ENCODE data around the gene ZDHHC1. TPM values are rescaled to one million over a fixed set of nuclear protein-coding genes. Genes with fewer than 3 reads are reported as not detected.

The ZDHHC1 gene
- polyA plus RNA-seq, 3 donors = 3.3 to 14.2 (median 6.0) TPM

DNA sequence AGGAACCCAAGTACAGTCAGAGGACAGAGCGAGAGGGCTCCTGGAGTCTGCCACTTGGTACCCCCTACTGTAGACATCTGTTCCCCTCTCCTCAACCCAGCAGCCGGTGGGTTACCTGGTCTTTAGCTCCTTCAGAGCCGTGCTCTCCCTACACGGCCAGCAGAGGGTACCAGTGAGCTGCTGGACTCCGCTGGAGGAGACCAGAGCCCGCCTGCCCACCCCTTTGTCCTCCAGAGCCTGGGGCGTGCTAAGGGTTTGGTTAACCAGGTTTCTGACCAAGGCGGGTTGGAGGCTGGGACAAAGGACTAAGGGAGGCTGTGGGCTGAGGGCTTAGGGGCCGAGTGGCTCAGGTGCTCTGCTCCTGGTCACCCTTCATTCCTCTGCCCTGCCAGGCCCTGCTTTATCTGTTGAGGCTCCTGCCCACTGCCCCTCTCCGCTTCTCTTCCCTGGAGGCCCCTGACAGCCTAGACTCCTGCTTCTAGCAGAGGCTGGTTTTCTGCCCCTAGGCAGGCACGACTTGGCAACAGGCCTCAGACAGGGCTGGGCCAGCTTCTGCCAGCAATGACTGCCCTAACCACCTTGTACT is 12.0 kb upstream of the ZDHHC1 start:
- H3K4me3 Mint-ChIP-seq = peak overlapping the region in 1 of 2 donors; percentile 76
- no peaks in the 10 kb centered on the region for H3K79me2 ChIP-seq (ENCODE audit: insufficient read depth, low read length)
- peaks cover 22 to 62% of the 10 kb centered on the region in 2 donors for H3K27me3 ChIP-seq (ENCODE audit: control insufficient read depth in 2 of 2, insufficient read depth in 2 of 2, low read length in 2 of 2)
- no peak overlapping the region for H3K9ac ChIP-seq (ENCODE audit: insufficient read depth, low read length, poor library complexity, severe bottlenecking)
- H4K20me1 ChIP-seq (ENCODE audit: insufficient read depth, low read length) = peaks cover 45% of the 10 kb centered on the region
- H3K36me3 Mint-ChIP-seq = peaks cover 9 to 12% of the 10 kb centered on the region in 2 donors
- H3K9me3 Mint-ChIP-seq = peaks cover 0 to 21% (median 3%) of the 10 kb centered on the region in 7 donors
- H3K9me3 ChIP-seq (replicated peaks in 1 of 2; ENCODE audit: control insufficient read depth in 1 of 2, insufficient read depth in 1 of 2, low read length in 2 of 2) = peaks cover 0 to 9% of the 10 kb centered on the region in 2 donors
- no peaks in the 10 kb centered on the region for H3K36me3 ChIP-seq (replicated peaks in 1 of 2; ENCODE audit: control insufficient read depth in 1 of 2, insufficient read depth in 2 of 2, low read length in 2 of 2)
- DNase-seq = peak; percentile 43 to 61 (median 58)
- peaks cover 56 to 77% (median 58%) of the 10 kb centered on the region in 3 donors for H3K27me3 Mint-ChIP-seq (ENCODE audit: low read depth in 3 of 3)
- TF ChIP-seq, protein P1, sequence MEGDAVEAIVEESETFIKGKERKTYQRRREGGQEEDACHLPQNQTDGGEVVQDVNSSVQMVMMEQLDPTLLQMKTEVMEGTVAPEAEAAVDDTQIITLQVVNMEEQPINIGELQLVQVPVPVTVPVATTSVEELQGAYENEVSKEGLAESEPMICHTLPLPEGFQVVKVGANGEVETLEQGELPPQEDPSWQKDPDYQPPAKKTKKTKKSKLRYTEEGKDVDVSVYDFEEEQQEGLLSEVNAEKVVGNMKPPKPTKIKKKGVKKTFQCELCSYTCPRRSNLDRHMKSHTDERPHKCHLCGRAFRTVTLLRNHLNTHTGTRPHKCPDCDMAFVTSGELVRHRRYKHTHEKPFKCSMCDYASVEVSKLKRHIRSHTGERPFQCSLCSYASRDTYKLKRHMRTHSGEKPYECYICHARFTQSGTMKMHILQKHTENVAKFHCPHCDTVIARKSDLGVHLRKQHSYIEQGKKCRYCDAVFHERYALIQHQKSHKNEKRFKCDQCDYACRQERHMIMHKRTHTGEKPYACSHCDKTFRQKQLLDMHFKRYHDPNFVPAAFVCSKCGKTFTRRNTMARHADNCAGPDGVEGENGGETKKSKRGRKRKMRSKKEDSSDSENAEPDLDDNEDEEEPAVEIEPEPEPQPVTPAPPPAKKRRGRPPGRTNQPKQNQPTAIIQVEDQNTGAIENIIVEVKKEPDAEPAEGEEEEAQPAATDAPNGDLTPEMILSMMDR (IDR thresholded peaks at IDR 0.05) = peak; percentile 87
- H3K27ac ChIP-seq (ENCODE audit: low read depth in 1 of 2, low read length in 2 of 2) = no peak overlapping the region
- no peak overlapping the region for H3K27ac Mint-ChIP-seq
- peaks cover 16% of the 10 kb centered on the region for H3K4me1 Mint-ChIP-seq
- WGBS (ENCODE audit: insufficient coverage) = 27% methylated on average over 11 of the region's 11 CpGs
- H3K4me3 ChIP-seq (replicated peaks in 1 of 3; ENCODE audit: low read depth in 2 of 3, low read length in 3 of 3) = no peak overlapping the region
- no peak overlapping the region for H2AFZ ChIP-seq (ENCODE audit: insufficient read depth, low read depth, low read length, poor library complexity, severe bottlenecking)
- H3K4me1 ChIP-seq (ENCODE audit: control insufficient read depth in 1 of 2, insufficient read depth in 2 of 2, low read length in 2 of 2) = peaks cover 14 to 18% of the 10 kb centered on the region in 2 donors
- no peak overlapping the region for H3K4me2 ChIP-seq (replicated peaks; ENCODE audit: extremely low read depth, low read length, poor library complexity, severe bottlenecking)
- intact Hi-C loops (cut with micrococcal nuclease) = loop anchor here (2.0 to 5.0 kb wide), 2 partner anchors 37 to 39 kb away; no protein-coding TSS in a partner anchor

DNA sequence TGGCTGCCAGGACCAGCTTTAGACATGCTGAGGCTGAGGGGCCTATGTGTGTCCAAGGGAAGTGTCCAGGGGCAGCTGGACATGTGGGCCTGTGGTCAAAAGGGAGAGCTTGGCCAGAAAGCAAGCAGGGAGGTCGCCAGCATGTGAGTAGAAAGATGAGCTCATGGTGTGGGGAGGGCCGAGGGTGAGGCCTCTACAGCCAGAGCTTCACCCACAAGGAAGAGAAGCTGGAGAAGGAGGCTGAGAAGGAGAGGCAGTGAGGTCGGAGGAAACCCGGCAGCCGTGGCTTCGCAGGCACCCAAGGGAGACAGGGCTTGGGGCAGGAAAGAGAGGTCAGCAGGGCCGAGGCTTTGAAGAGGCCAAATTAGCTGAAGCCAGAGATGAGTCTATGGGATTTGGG is 10.7 kb upstream of the ZDHHC1 start:
- no peaks in the 10 kb centered on the region for H3K79me2 ChIP-seq (ENCODE audit: insufficient read depth, low read length)
- Mint-ChIP-seq H3K27me3 (ENCODE audit: low read depth in 3 of 3) (peaks cover 45 to 68% (median 48%) of the 10 kb centered on the region in 3 donors), H3K36me3 (peaks cover 4 to 5% of the 10 kb centered on the region in 2 donors), H3K4me1 (peaks cover 11% of the 10 kb centered on the region), H3K27ac (peak overlapping the region in 1 of 7 donors; percentile 39), H3K4me3 (no peak overlapping the region), H3K9me3 (peaks cover 0 to 18% (median 3%) of the 10 kb centered on the region in 7 donors)
- WGBS (ENCODE audit: insufficient coverage) = 82% methylated on average over 7 of the region's 7 CpGs
- H3K4me3 ChIP-seq (replicated peaks in 1 of 3; ENCODE audit: low read depth in 2 of 3, low read length in 3 of 3) = no peak overlapping the region
- H3K4me1 ChIP-seq (ENCODE audit: control insufficient read depth in 1 of 2, insufficient read depth in 2 of 2, low read length in 2 of 2) = peaks cover 13 to 16% of the 10 kb centered on the region in 2 donors
- peaks cover 0 to 9% of the 10 kb centered on the region in 2 donors for H3K9me3 ChIP-seq (replicated peaks in 1 of 2; ENCODE audit: control insufficient read depth in 1 of 2, insufficient read depth in 1 of 2, low read length in 2 of 2)
- intact Hi-C loops (cut with micrococcal nuclease) = loop anchor here in 1 of 2 donors (5.0 kb wide), 1 partner anchor 40 kb away; no protein-coding TSS in a partner anchor
- TF ChIP-seq, protein P1 (IDR thresholded peaks at IDR 0.05) = no peak
- peaks cover 32% of the 10 kb centered on the region for H4K20me1 ChIP-seq (ENCODE audit: insufficient read depth, low read length)
- H3K36me3 ChIP-seq (replicated peaks in 1 of 2; ENCODE audit: control insufficient read depth in 1 of 2, insufficient read depth in 2 of 2, low read length in 2 of 2) = no peaks in the 10 kb centered on the region
- no peak overlapping the region for H2AFZ ChIP-seq (ENCODE audit: insufficient read depth, low read depth, low read length, poor library complexity, severe bottlenecking)
- H3K4me2 ChIP-seq (replicated peaks; ENCODE audit: extremely low read depth, low read length, poor library complexity, severe bottlenecking) = no peak overlapping the region
- no peak overlapping the region for H3K9ac ChIP-seq (ENCODE audit: insufficient read depth, low read length, poor library complexity, severe bottlenecking)
- H3K27ac ChIP-seq (ENCODE audit: low read depth in 1 of 2, low read length in 2 of 2) = no peak overlapping the region
- DNase-seq = no peak
- peaks cover 19 to 50% of the 10 kb centered on the region in 2 donors for H3K27me3 ChIP-seq (ENCODE audit: control insufficient read depth in 2 of 2, insufficient read depth in 2 of 2, low read length in 2 of 2)
